Testis (tissue), 2 donors: Measurements from ENCODE around the gene MALL.
"Not testable (repeated sequence)": the region's sequence is repeated elsewhere in the genome, so short reads cannot be mapped to it uniquely, and the experiment has no call there.

Source experiments
- CTCF ChIP-seq, 3 experiments: fragments of 450-650 bp in 2 of 3; fragments of 200-600 bp in 1 of 3; sonication (generic) in 1 of 3; IDR thresholded peaks; one replicate each; pipeline ENCODE4 v1.5.1; 2016 to 2019; ENCODE audit warnings: antibody characterized with exemption in 3 of 3, mild to moderate bottlenecking in 2 of 3, moderate library complexity in 1 of 3
- POLR2A ChIP-seq: fragments of 450-650 bp; IDR thresholded peaks from one replicate; pipeline ENCODE4 v1.6.1; 2017; ENCODE audit warnings: antibody characterized with exemption, mild to moderate bottlenecking, moderate library complexity

DNA sequence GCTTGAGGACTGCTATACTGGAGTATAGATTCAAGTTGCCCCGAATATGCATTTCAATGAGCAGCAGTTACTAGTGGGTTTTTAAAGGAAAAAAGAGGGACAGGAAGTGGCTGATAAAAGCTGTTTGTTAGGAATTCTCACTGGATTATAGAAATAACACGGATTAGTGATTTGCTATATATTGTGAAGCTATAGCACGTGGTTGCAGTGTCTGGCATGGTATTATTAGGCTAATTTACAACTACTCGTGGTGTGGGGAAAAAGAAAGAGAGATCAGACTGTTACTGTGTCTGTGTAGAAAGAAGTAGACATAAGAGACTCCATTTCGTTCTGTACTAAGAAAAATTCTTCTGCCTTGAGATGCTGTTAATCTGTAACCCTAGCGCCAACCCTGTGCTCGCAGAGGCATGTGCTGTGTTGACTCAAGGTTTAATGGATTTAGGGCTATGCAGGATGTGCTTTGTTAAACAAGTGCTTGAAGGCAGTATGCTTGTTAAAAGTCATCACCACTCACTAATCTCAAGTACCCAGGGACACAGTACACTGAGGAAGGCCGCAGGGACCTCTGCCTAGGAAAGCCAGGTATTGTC, 59.7 kb downstream of the MALL start:
- TF ChIP-seq CTCF (IDR thresholded peaks at IDR 0.05); POLR2A: not testable (repeated sequence)
